K562 (cell line): ENCODE data around the gene OR9Q1. TPM values are rescaled to one million over a fixed set of nuclear protein-coding genes. Genes with fewer than 3 reads are reported as not detected.

Source experiments
- NKRF ChIP-seq: fragments of 450-650 bp; IDR thresholded peaks from 2 replicates; pipeline ENCODE4 v1.6.1; 2016; ENCODE audit warnings: borderline replicate concordance
- ZBTB40 ChIP-seq, 2 experiments: fragments of 450-650 bp in 1 of 2; sonication (generic) in 1 of 2; formaldehyde crosslinking in 1 of 2; IDR thresholded peaks; 2 replicates each; pipeline versions ENCODE4 v1.7.1 to v1.9.0; 2016 to 2022; ENCODE audit warnings: inconsistent platforms in 1 of 2, mild to moderate bottlenecking in 1 of 2, missing genetic modification reagents in 1 of 2
- polyA plus RNA-seq, 8 experiments: library from polyadenylated mRNA; depleted of rRNA in 4 of 8; stranded (reverse) in 5 of 8; unstranded in 3 of 8; fragments of >200 nt; fragmentation: Nextera tagmentation in 2 of 8; fragmentation: Illumina TruSeq in 1 of 8; extraction: Ambion mirVana in 2 of 8; extraction: Trizol in 1 of 8; gene quantifications; 2 replicates each; pipeline versions ENCODE4 v1.2.1 to v1.2.3, GENCODE V29; 2011 to 2014; ENCODE audit warnings: inconsistent platforms in 1 of 8, missing spikeins in 1 of 8
- total RNA-seq, 7 experiments: library from RNA; depleted of rRNA in 6 of 7; stranded (reverse); fragments of >200 nt in 6 of 7; fragmentation: Illumina TruSeq in 2 of 7; extraction: Trizol in 2 of 7; gene quantifications; 2 replicates each; pipeline versions ENCODE4 v1.2.1 to v1.2.3, GENCODE V29; 2011 to 2021; ENCODE audit warnings: low replicate concordance in 1 of 7

Gene OR9Q1
- total and polyA plus RNA-seq, 9 of the 15 experiments (the other 6 are each of a cell fraction or from before 2014, with no cell fraction given): not detected

- TF ChIP-seq ZBTB40 (IDR thresholded peaks at IDR 0.05): no peak
- TF ChIP-seq ZBTB40 (CRISPR knock-in tag; IDR thresholded peaks at IDR 0.05): no peak
- no peak for TF ChIP-seq NKRF
Measured at GRCh38 chr11:58039589-58039988, 15.9 kb downstream of the OR9Q1 start (continued).
